ENCODE measurements around the gene ELP5.

Gene ELP5

GRCh38 chr17:7254511-7254910, 2.5 kb downstream of the ELP5 start:
- H3K36me3 ChIP-seq (ENCODE audit: control insufficient read depth, insufficient read depth, low read length): no peaks in the 10 kb centered on the region
- no peaks in the 10 kb centered on the region for H3K9me3 ChIP-seq (ENCODE audit: control insufficient read depth, low read length)
- no peak overlapping the region for H3K4me3 ChIP-seq (ENCODE audit: low read length)
- H3K9ac ChIP-seq (ENCODE audit: low read length): no peak overlapping the region
- H3K27me3 ChIP-seq (ENCODE audit: control insufficient read depth, insufficient read depth, low read length): no peaks in the 10 kb centered on the region
- peaks cover 33% of the 10 kb centered on the region for H3K4me1 ChIP-seq (ENCODE audit: control insufficient read depth, insufficient read depth, low read length)

DNA sequence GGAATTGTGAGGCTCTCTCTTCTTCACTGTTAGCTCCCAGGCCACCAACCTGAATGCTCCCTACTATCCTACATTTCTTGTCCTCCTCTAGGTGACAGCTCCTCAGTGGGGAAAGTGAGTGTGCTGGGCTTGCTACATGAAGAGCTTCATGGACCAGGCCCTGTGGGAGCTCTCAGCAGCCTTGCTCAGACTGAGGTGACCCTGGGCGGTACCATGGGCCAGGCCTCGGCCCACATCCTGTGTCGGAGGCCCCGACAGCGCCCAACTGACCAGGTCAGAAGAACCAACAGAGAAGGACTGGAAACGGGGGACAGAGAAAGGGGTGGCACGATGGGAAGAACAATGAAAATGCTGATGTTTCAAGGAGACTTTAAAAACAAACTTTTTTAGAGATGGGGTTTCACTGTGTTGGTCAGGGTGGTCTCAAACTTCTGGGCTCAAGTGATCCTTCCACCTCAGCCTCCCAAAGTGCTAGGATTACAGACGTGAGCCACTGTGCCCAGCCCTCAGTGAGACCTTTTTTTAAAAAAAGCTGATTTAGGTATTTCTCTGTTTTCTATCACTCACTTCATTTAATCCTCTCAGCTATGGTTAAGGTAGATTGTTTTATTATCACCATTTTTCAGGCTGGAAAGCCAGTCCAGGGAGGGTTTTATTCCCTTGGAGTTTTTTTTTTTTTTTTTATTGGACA, 4.9 kb downstream of the ELP5 start:
- no peaks in the 10 kb centered on the region for H3K9me3 ChIP-seq (ENCODE audit: control insufficient read depth, low read length)
- peaks cover 16% of the 10 kb centered on the region for H3K27me3 ChIP-seq (ENCODE audit: control insufficient read depth, insufficient read depth, low read length)
- no peaks in the 10 kb centered on the region for H3K36me3 ChIP-seq (ENCODE audit: control insufficient read depth, insufficient read depth, low read length)
- H3K9ac ChIP-seq (ENCODE audit: low read length): no peak overlapping the region
- peaks cover 38% of the 10 kb centered on the region for H3K4me1 ChIP-seq (ENCODE audit: control insufficient read depth, insufficient read depth, low read length)
- no peak overlapping the region for H3K4me3 ChIP-seq (ENCODE audit: low read length)

DNA sequence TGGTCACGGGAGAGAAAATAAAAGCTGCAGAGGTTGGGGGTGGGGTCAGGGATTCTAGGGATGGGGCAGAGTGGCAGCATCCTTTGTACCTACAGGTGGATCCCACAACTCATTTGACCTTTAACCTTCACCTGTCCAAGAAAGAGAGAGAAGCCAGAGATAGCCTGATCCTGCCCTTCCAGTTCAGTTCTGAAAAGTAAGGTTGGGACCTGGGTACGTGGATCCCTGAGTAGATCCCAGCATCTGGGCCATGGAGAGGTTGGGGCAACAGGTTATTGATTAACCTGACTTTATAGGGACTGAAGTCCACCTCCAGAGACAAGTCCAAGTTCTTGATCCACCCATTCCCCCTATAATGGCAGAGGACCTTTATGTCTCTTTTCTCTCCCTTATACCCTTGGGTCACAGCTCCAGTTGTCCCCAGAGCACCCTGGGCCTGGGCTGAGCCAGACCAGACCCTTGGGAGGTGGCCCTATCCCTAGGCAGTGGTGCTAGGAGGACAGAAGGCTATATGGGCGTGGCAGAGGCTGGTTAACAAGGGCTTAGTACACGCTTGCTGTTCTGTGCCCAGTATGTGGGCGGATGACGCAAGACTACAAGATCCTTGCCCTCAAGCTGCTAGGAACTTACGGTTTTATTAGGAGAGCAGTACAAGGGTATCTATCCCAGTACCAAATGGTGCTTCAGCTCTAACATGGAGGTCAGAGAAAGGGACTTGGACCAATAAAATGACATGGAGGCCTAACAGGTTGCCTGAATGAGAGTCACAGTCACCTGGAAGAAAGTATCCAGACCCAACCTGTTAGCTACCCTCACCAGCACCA, 6.9 kb downstream of the ELP5 start:
- no peak overlapping the region for H3K9ac ChIP-seq (ENCODE audit: low read length)
- H3K36me3 ChIP-seq (ENCODE audit: control insufficient read depth, insufficient read depth, low read length): no peaks in the 10 kb centered on the region
- H3K4me1 ChIP-seq (ENCODE audit: control insufficient read depth, insufficient read depth, low read length): peaks cover 40% of the 10 kb centered on the region
- no peak overlapping the region for H3K4me3 ChIP-seq (ENCODE audit: low read length)
- peaks cover 35% of the 10 kb centered on the region for H3K27me3 ChIP-seq (ENCODE audit: control insufficient read depth, insufficient read depth, low read length)
- no peaks in the 10 kb centered on the region for H3K9me3 ChIP-seq (ENCODE audit: control insufficient read depth, low read length)

- H3K36me3 ChIP-seq (ENCODE audit: control insufficient read depth, insufficient read depth, low read length): no peaks in the 10 kb centered on the region
- H3K4me3 ChIP-seq (ENCODE audit: low read length): no peak overlapping the region
- peaks cover 40% of the 10 kb centered on the region for H3K27me3 ChIP-seq (ENCODE audit: control insufficient read depth, insufficient read depth, low read length)
- no peak overlapping the region for H3K9ac ChIP-seq (ENCODE audit: low read length)
- H3K9me3 ChIP-seq (ENCODE audit: control insufficient read depth, low read length): no peaks in the 10 kb centered on the region
- peaks cover 44% of the 10 kb centered on the region for H3K4me1 ChIP-seq (ENCODE audit: control insufficient read depth, insufficient read depth, low read length)
Observed at GRCh38 chr17:7259555-7259889, 7.5 kb downstream of the ELP5 start.

GRCh38 chr17:7260151-7260550, 8.1 kb downstream of the ELP5 start:
- Histone ChIP-seq H3K4me1 (ENCODE audit: control insufficient read depth, insufficient read depth, low read length) (peaks cover 45% of the 10 kb centered on the region), H3K9me3 (ENCODE audit: control insufficient read depth, low read length) (no peaks in the 10 kb centered on the region), H3K9ac (ENCODE audit: low read length) (no peak overlapping the region), H3K4me3 (ENCODE audit: low read length) (no peak overlapping the region), H3K27me3 (ENCODE audit: control insufficient read depth, insufficient read depth, low read length) (peaks cover 42% of the 10 kb centered on the region), H3K36me3 (ENCODE audit: control insufficient read depth, insufficient read depth, low read length) (no peaks in the 10 kb centered on the region)

GRCh38 chr17:7260651-7261378, 8.8 kb downstream of the ELP5 start:
- Histone ChIP-seq H3K4me1 (ENCODE audit: control insufficient read depth, insufficient read depth, low read length) (peaks cover 45% of the 10 kb centered on the region), H3K36me3 (ENCODE audit: control insufficient read depth, insufficient read depth, low read length) (no peaks in the 10 kb centered on the region), H3K9me3 (ENCODE audit: control insufficient read depth, low read length) (no peaks in the 10 kb centered on the region), H3K27me3 (ENCODE audit: control insufficient read depth, insufficient read depth, low read length) (peaks cover 42% of the 10 kb centered on the region), H3K9ac (ENCODE audit: low read length) (peak overlapping the region; percentile 77), H3K4me3 (ENCODE audit: low read length) (no peak overlapping the region)

GRCh38 chr17:7261379-7262191, 9.6 kb downstream of the ELP5 start:
- Histone ChIP-seq H3K36me3 (ENCODE audit: control insufficient read depth, insufficient read depth, low read length) (no peaks in the 10 kb centered on the region), H3K4me1 (ENCODE audit: control insufficient read depth, insufficient read depth, low read length) (peaks cover 45% of the 10 kb centered on the region), H3K4me3 (ENCODE audit: low read length) (no peak overlapping the region), H3K9me3 (ENCODE audit: control insufficient read depth, low read length) (no peaks in the 10 kb centered on the region), H3K27me3 (ENCODE audit: control insufficient read depth, insufficient read depth, low read length) (peaks cover 42% of the 10 kb centered on the region), H3K9ac (ENCODE audit: low read length) (peak overlapping the region; percentile 77)

- no peaks in the 10 kb centered on the region for H3K36me3 ChIP-seq (ENCODE audit: control insufficient read depth, insufficient read depth, low read length)
- peak within 1 kb of the TSS; percentile 77 for H3K9ac ChIP-seq (ENCODE audit: low read length)
- no peaks in the 10 kb centered on the region for H3K9me3 ChIP-seq (ENCODE audit: control insufficient read depth, low read length)
- peaks cover 42% of the 10 kb centered on the region for H3K27me3 ChIP-seq (ENCODE audit: control insufficient read depth, insufficient read depth, low read length)
- H3K4me3 ChIP-seq (ENCODE audit: low read length): peak within 1 kb of the TSS; percentile 50
- peaks cover 45% of the 10 kb centered on the region for H3K4me1 ChIP-seq (ENCODE audit: control insufficient read depth, insufficient read depth, low read length)
Observed at GRCh38 chr17:7262192-7262934, 10.3 kb downstream of the ELP5 start, which contains the start of gene CLDN7. CLDN7 (minus strand) TSS chr17:7262478; CDS start chr17:7262043, 435 bp downstream.

DNA sequence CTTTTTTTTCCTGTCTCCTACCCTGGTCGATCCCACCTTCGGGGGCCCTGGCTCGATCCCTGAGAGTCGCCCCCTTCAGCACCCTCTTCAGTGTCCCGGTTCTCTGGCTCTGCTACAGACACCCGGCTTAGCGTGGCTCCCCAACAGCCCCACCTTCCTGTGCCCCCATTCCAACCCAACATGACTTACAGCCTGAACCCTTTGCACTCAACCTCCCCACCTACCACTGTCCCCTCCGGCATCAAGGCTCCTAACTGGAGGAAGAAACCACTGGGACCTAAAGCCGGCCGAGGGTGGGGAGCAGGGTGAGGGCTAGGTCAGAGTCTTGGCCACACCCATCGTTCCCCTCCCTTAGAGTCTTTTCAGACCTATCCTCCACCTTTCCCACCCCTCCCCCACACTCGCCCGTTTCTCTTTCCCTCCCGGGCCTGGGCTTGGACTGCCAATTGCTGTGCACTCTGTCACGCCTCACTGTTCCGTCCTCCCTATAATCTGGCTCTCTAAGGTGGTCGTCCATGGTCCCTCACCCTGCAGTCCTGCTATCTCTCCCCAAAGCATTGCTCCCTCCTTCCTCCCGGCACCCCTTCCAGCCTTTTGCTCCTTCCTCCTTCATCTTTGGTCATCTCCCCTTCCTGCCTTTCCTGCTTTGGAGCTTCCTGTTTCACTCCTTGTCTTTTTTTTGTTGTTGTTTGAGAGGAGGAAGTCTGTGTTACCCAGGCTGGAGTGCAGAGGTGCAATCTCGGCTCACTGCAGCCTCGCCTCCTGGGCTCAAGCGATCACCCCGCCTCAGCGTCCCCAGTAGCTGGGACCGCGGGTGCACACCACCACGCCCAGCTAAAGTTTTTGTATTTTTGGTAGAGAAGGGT, 11.2 kb downstream of the ELP5 start:
- H3K9ac ChIP-seq (ENCODE audit: low read length): peak overlapping the region; percentile 77
- no peaks in the 10 kb centered on the region for H3K36me3 ChIP-seq (ENCODE audit: control insufficient read depth, insufficient read depth, low read length)
- peaks cover 42% of the 10 kb centered on the region for H3K27me3 ChIP-seq (ENCODE audit: control insufficient read depth, insufficient read depth, low read length)
- no peaks in the 10 kb centered on the region for H3K9me3 ChIP-seq (ENCODE audit: control insufficient read depth, low read length)
- H3K4me3 ChIP-seq (ENCODE audit: low read length): peak overlapping the region; percentile 50
- H3K4me1 ChIP-seq (ENCODE audit: control insufficient read depth, insufficient read depth, low read length): peaks cover 45% of the 10 kb centered on the region

GRCh38 chr17:7263801-7264078, 11.7 kb downstream of the ELP5 start:
- Histone ChIP-seq H3K4me3 (ENCODE audit: low read length) (no peak overlapping the region), H3K9me3 (ENCODE audit: control insufficient read depth, low read length) (no peaks in the 10 kb centered on the region), H3K36me3 (ENCODE audit: control insufficient read depth, insufficient read depth, low read length) (no peaks in the 10 kb centered on the region), H3K9ac (ENCODE audit: low read length) (no peak overlapping the region), H3K27me3 (ENCODE audit: control insufficient read depth, insufficient read depth, low read length) (peaks cover 42% of the 10 kb centered on the region), H3K4me1 (ENCODE audit: control insufficient read depth, insufficient read depth, low read length) (peaks cover 42% of the 10 kb centered on the region)
